ENCODE results near the gene USP21. TPM values are rescaled to one million over a fixed set of nuclear protein-coding genes. Genes with fewer than 3 reads are reported as not detected.

Gene USP21
- total RNA-seq, 1 donor from 2014 or later, result 45.7 TPM

GRCh38 chr1:161206411-161207140, 47.3 kb downstream of the USP21 start:
- no peak for TF ChIP-seq CTCF (conservative IDR thresholded peaks at IDR 0.05)
- Mint-ChIP-seq H3K4me3 (no peak overlapping the region), H3K4me1 (ENCODE audit: unreplicated experiment) (peaks cover 27% of the 10 kb centered on the region), H3K27ac (no peak overlapping the region), H3K27me3 (no peaks in the 10 kb centered on the region), H3K36me3 (peaks cover 27% of the 10 kb centered on the region), H3K9me3 (no peaks in the 10 kb centered on the region)
- no peak for DNase-seq (ENCODE audit: extremely low spot score, unreplicated experiment)

GRCh38 chr1:161207173-161207572, 47.9 kb downstream of the USP21 start:
- no peaks in the 10 kb centered on the region for H3K27me3 Mint-ChIP-seq
- H3K4me1 Mint-ChIP-seq (ENCODE audit: unreplicated experiment), result peaks cover 23% of the 10 kb centered on the region
- H3K36me3 Mint-ChIP-seq, result peaks cover 27% of the 10 kb centered on the region
- no peak for TF ChIP-seq CTCF (conservative IDR thresholded peaks at IDR 0.05)
- H3K9me3 Mint-ChIP-seq, result no peaks in the 10 kb centered on the region
- H3K4me3 Mint-ChIP-seq, result no peak overlapping the region
- no peak for DNase-seq (ENCODE audit: extremely low spot score, unreplicated experiment)
- no peak overlapping the region for H3K27ac Mint-ChIP-seq

- Mint-ChIP-seq H3K4me3 (no peak overlapping the region), H3K36me3 (peaks cover 38% of the 10 kb centered on the region), H3K9me3 (no peaks in the 10 kb centered on the region), H3K27ac (peak overlapping the region; percentile 61), H3K27me3 (no peaks in the 10 kb centered on the region), H3K4me1 (ENCODE audit: unreplicated experiment) (peaks cover 17% of the 10 kb centered on the region)
- peak; percentile 92 for TF ChIP-seq CTCF (conservative IDR thresholded peaks at IDR 0.05)
- DNase-seq (ENCODE audit: extremely low spot score, unreplicated experiment), result peak; percentile 81
Observed at GRCh38 chr1:161209790-161210409, 50.6 kb downstream of the USP21 start.

- Mint-ChIP-seq H3K36me3 (peaks cover 29% of the 10 kb centered on the region), H3K4me3 (no peak overlapping the region), H3K27ac (no peak overlapping the region), H3K4me1 (ENCODE audit: unreplicated experiment) (peaks cover 15% of the 10 kb centered on the region), H3K27me3 (no peaks in the 10 kb centered on the region), H3K9me3 (no peaks in the 10 kb centered on the region)
- no peak for DNase-seq (ENCODE audit: extremely low spot score, unreplicated experiment)
- no peak for TF ChIP-seq CTCF (conservative IDR thresholded peaks at IDR 0.05)
Observed at GRCh38 chr1:161214369-161214768, 55.1 kb downstream of the USP21 start.

- Mint-ChIP-seq H3K36me3 (peaks cover 22% of the 10 kb centered on the region), H3K27ac (no peak within 1 kb of the TSS), H3K4me3 (no peak within 1 kb of the TSS), H3K4me1 (ENCODE audit: unreplicated experiment) (peaks cover 9% of the 10 kb centered on the region), H3K9me3 (no peaks in the 10 kb centered on the region), H3K27me3 (no peaks in the 10 kb centered on the region)
- no peak for TF ChIP-seq CTCF (conservative IDR thresholded peaks at IDR 0.05)
- no peak for DNase-seq (ENCODE audit: extremely low spot score, unreplicated experiment)
Observed at GRCh38 chr1:161215076-161215475, 55.8 kb downstream of the USP21 start, which contains the start of gene FCER1G. Gene FCER1G (plus strand): TSS chr1:161215295. CDS start chr1:161215322, 27 bp downstream.

Other genes starting within 250 kb of the USP21 start
- 0.99 and 1.7 TPM in 2 replicates for gene ITLN2, start 204.7 kb upstream of the USP21 start, total RNA-seq (ENCODE audit: low replicate concordance)
- gene F11R, start 138.3 kb upstream of the USP21 start, total RNA-seq (ENCODE audit: low replicate concordance), result 66.8 and 147 TPM in 2 replicates
- gene TSTD1, start 120.5 kb upstream of the USP21 start, total RNA-seq (ENCODE audit: low replicate concordance), result 40.8 and 98.0 TPM in 2 replicates
- gene USF1, start 113.5 kb upstream of the USP21 start, total RNA-seq (ENCODE audit: low replicate concordance), result 62.2 and 79.1 TPM in 2 replicates
- 1.3 and 3.3 TPM in 2 replicates for gene ARHGAP30, start 89.6 kb upstream of the USP21 start, total RNA-seq (ENCODE audit: low replicate concordance)
- gene NECTIN4, start 69.9 kb upstream of the USP21 start, total RNA-seq (ENCODE audit: low replicate concordance), result 57.7 and 193 TPM in 2 replicates
- gene KLHDC9, start 61.1 kb upstream of the USP21 start, total RNA-seq (ENCODE audit: low replicate concordance), result 14.1 and 14.3 TPM in 2 replicates
- 41.1 and 50.9 TPM in 2 replicates for gene PFDN2, start 41.5 kb upstream of the USP21 start, total RNA-seq (ENCODE audit: low replicate concordance)
- 42.4 and 47.5 TPM in 2 replicates for gene NIT1, start 41.4 kb upstream of the USP21 start, total RNA-seq (ENCODE audit: low replicate concordance)
- 31.3 and 41.0 TPM in 2 replicates for gene DEDD, start 26.8 kb upstream of the USP21 start, total RNA-seq (ENCODE audit: low replicate concordance)
- 90.3 and 103 TPM in 2 replicates for gene UFC1, start 5.5 kb upstream of the USP21 start, total RNA-seq (ENCODE audit: low replicate concordance)
- 25.7 and 43.6 TPM in 2 replicates for gene PPOX, start 6.9 kb downstream of the USP21 start, total RNA-seq (ENCODE audit: low replicate concordance)
- gene B4GALT3, start 18.0 kb downstream of the USP21 start, total RNA-seq (ENCODE audit: low replicate concordance), result 42.4 and 48.5 TPM in 2 replicates
- gene ADAMTS4, start 39.6 kb downstream of the USP21 start, total RNA-seq (ENCODE audit: low replicate concordance), result 0.10 and 2.5 TPM in 2 replicates
- gene NDUFS2, start 42.9 kb downstream of the USP21 start, total RNA-seq (ENCODE audit: low replicate concordance), result 93.1 and 97.4 TPM in 2 replicates
- gene FCER1G, start 55.8 kb downstream of the USP21 start, total RNA-seq (ENCODE audit: low replicate concordance), result 0.80 TPM in 1 of 2 replicates, not detected in the other
- gene APOA2, start 64.1 kb downstream of the USP21 start, total RNA-seq (ENCODE audit: low replicate concordance), result 39.5 and 238 TPM in 2 replicates
- 13.6 and 13.7 TPM in 2 replicates for gene TOMM40L, start 66.6 kb downstream of the USP21 start, total RNA-seq (ENCODE audit: low replicate concordance)
- gene NR1I3, start 78.7 kb downstream of the USP21 start, total RNA-seq (ENCODE audit: low replicate concordance), result not detected in 2 replicates
- gene PCP4L1, start 99.2 kb downstream of the USP21 start, total RNA-seq (ENCODE audit: low replicate concordance), result 1.0 and 3.4 TPM in 2 replicates
- gene MPZ, start 150.5 kb downstream of the USP21 start, total RNA-seq (ENCODE audit: low replicate concordance), result 0.76 and 3.6 TPM in 2 replicates
- gene SDHC, start 154.9 kb downstream of the USP21 start, total RNA-seq (ENCODE audit: low replicate concordance), result 206 and 235 TPM in 2 replicates
- gene CFAP126, start 208.4 kb downstream of the USP21 start, total RNA-seq (ENCODE audit: low replicate concordance), result 0.76 and 13.5 TPM in 2 replicates